ENCODE measurements around the gene ZBTB46. TPM values are rescaled to one million over a fixed set of nuclear protein-coding genes. Genes with fewer than 3 reads are reported as not detected.

The ZBTB46 gene
- total RNA-seq, 4 donors from 2014 or later = 1.2 to 6.7 (median 5.7) TPM

GRCh38 chr20:63774306-63774705 lies 56.8 kb downstream of the ZBTB46 start:
- H3K4me3 ChIP-seq (ENCODE audit: low read depth, poor library complexity, severe bottlenecking) = no peak overlapping the region
- WGBS, 2 donors = 67 to 71% methylated on average over 15 of the region's 15 CpGs

GRCh38 chr20:63773571-63774241 lies 57.4 kb downstream of the ZBTB46 start:
- intact Hi-C loops (cut with DNase I; ENCODE audit: low total_unique reads) = no loop called here
- H3K4me3 ChIP-seq (ENCODE audit: low read depth, poor library complexity, severe bottlenecking) = no peak overlapping the region
- DNase-seq (ENCODE audit: low spot score in 2 of 2) = no peak
- no peak for TF ChIP-seq CTCF (IDR thresholded peaks at IDR 0.05)
- 75 to 86% methylated on average over 31 to 33 of the region's 33 CpGs for WGBS, 2 donors

More at GRCh38 chr20:63774306-63774705, 56.8 kb downstream of the ZBTB46 start:
- TF ChIP-seq CTCF (IDR thresholded peaks at IDR 0.05) = no peak
- TF ChIP-seq POLR2A (IDR thresholded peaks at IDR 0.05) = no peak
- intact Hi-C loops (cut with DNase I; ENCODE audit: low total_unique reads) = no loop called here
- DNase-seq (ENCODE audit: low spot score in 2 of 2) = no peak

DNA sequence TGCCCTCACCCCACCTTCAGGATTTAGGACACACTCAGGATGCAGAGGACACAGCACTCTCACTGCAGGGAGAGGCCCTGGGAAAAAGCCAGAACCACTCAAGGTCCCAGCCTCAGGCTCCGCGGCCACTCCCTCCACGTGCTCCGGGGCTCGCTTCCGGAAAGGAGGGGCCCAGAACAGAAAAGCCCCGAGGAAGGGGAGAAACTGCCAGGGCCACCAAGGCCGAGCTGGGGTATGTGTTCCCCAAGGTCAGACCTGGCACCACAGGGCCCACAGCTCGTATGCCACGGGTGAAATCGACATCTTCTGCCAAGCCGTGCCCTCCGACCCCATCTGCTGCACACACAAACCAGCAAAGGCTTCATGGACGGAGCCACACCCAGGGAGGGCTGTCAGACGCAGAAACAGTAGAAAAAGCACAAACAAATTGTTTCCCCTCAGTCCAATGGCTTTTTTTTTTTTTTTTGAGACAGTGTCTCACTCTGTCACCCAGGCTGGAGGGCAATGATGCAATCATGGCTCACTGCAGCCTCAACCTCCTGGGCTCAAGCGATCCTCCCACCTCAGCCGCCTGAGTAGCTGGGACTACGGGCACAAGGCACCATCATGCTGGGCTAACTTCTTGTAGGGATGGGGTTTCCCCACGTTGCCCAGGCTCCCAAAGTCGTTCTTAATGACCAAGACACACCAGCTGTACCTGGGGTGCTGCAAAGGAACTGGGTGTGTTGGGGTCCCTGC lies 58.1 kb downstream of the ZBTB46 start:
- H3K4me3 ChIP-seq (ENCODE audit: low read depth, poor library complexity, severe bottlenecking) = no peak overlapping the region

DNA sequence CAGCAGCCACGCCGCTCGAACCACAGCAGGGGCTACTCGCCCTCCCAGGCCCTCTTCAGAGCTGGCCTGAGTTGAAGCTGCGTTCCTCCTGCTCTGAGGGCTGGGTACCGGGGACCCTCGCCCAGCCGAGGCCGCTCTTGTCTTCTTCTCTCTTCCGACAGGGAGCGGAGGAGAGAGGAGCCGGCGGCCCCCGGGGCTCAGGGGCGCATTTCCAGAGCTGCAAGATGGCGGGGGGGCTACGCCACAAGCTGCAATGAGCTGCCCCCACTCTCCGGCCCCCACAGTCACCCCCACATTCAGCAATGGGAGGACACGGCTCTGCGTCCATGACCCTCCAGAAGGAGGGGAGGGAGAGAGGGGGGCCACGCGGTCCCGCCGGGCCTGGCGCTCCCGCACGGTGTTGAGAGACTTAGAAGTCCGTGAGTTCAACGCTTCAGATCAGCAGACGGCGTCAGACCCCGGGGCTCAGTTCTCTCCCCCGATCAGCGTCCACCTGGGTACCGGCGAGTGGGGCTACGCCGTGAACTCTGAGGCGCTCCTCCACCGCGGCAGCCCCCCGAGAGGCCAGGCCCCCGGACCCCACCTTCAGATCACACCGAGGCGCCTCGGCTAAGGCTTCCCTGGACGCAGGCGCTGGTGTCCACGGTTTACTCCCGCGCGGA lies 59.9 kb downstream of the ZBTB46 start:
- DNase-seq (ENCODE audit: low spot score in 2 of 2) = no peak
- intact Hi-C loops (cut with DNase I; ENCODE audit: low total_unique reads) = no loop called here
- WGBS, 2 donors = 93 to 94% methylated on average over 47 to 52 of the region's 52 CpGs
- TF ChIP-seq CTCF (IDR thresholded peaks at IDR 0.05) = no peak
- no peak for TF ChIP-seq POLR2A (IDR thresholded peaks at IDR 0.05)
- H3K4me3 ChIP-seq (ENCODE audit: low read depth, poor library complexity, severe bottlenecking) = no peak overlapping the region

More for the DNA sequence above, 58.1 kb downstream of the ZBTB46 start:
- intact Hi-C loops (cut with DNase I; ENCODE audit: low total_unique reads) = no loop called here
- DNase-seq (ENCODE audit: low spot score in 2 of 2) = no peak
- TF ChIP-seq POLR2A (IDR thresholded peaks at IDR 0.05) = no peak
- no peak for TF ChIP-seq CTCF (IDR thresholded peaks at IDR 0.05)
- WGBS, 2 donors = 50 to 62% methylated on average over 18 to 20 of the region's 20 CpGs

GRCh38 chr20:63769891-63770474 lies 61.1 kb downstream of the ZBTB46 start:
- TF ChIP-seq CTCF (IDR thresholded peaks at IDR 0.05) (no peak), POLR2A (IDR thresholded peaks at IDR 0.05) (no peak)
- DNase-seq (ENCODE audit: low spot score in 2 of 2) = no peak
- 86 to 96% methylated on average over 27 to 31 of the region's 31 CpGs for WGBS, 2 donors
- no peak overlapping the region for H3K4me3 ChIP-seq (ENCODE audit: low read depth, poor library complexity, severe bottlenecking)
- intact Hi-C loops (cut with DNase I; ENCODE audit: low total_unique reads) = no loop called here

All from lower leg skin (tissue), 4 donors.